Stimulated activated CD8-positive, alpha-beta memory T cell treated with anti-CD3 and anti-CD28 coated beads, Interleukin-15, amount 100 ng/mL, for 24 hours (primary cell): ENCODE data around the gene SLC6A15.

Experiments used
- DNase-seq: peaks from one replicate; pipeline ENCODE4 v3.0.0-alpha.2; 2020; ENCODE audit warnings: low read depth

Gene SLC6A15

GRCh38 chr12:84874825-84875139 is 37.8 kb downstream of the SLC6A15 start:
- no peak for DNase-seq

DNA sequence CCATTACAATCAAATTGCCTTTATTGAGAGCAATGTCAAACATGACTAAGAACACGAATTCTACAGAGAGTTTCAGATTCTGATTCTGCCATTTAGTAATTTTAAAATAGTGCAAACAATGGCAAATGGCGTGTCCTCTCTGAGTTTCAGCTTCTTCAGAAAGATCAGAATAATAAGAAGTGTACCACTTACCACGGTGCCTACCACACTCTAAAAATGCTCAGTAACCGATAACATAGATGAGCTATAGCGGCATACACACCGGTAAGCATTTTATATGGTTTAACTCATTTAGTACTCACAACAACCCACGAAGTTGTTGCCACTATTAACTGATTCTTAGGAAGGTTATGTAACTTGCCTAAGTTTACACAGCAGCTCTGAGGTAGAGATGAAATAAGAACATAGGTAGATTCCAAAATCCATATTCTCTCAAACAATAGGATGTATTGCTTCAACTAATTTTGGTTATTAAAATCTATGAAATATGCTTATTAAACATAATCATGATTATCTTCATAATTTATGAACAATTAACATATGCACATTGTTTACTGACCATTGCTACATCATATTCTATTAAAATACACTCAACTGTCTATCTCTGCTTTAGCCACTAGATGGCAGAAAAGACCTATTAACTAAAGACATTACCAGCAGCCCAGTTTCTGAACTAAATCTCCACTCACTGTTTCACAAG is 38.3 kb downstream of the SLC6A15 start:
- no peak for DNase-seq

GRCh38 chr12:84862186-84862585 is 50.4 kb downstream of the SLC6A15 start:
- DNase-seq: no peak

GRCh38 chr12:84860718-84861117 is 51.9 kb downstream of the SLC6A15 start:
- no peak for DNase-seq

GRCh38 chr12:84858796-84859195 is 53.8 kb downstream of the SLC6A15 start:
- DNase-seq: no peak

- no peak for DNase-seq
Observed at GRCh38 chr12:84857525-84858208, 54.9 kb downstream of the SLC6A15 start.

DNA sequence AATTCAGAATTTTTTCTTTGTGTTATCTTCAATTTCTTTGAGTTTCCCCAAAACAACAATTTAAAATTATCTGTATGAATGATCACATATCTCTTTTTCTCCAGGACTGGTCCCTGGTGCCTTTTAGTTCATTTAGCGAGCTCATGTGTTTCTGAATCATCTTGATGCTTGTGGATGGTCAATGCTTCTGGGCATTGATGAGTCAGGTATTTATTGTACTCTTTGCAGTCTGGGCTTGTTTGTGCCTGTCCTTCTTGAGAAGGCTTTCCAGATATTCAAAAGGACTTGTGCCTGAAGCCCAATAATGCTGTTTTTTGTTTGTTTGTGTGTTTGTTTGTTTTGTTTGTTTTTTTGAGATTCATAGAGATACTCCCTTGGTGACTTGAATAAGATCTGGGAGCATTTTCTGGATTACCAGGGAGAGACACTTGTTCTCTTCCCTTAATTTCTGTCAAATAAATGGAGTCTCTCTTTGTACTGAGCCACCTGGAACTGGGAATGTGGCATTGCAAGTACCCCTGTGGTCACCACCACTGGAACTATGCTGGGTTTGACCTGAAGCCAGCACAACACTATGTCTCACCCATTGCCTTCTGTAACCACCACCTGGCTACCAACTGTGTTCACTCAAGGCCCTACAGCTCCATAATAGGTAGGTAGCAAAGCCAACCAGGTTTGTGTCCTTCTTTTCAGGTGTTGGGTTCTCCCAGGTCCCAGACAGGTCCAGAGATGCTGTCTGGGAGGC is 56.3 kb downstream of the SLC6A15 start:
- no peak for DNase-seq

DNA sequence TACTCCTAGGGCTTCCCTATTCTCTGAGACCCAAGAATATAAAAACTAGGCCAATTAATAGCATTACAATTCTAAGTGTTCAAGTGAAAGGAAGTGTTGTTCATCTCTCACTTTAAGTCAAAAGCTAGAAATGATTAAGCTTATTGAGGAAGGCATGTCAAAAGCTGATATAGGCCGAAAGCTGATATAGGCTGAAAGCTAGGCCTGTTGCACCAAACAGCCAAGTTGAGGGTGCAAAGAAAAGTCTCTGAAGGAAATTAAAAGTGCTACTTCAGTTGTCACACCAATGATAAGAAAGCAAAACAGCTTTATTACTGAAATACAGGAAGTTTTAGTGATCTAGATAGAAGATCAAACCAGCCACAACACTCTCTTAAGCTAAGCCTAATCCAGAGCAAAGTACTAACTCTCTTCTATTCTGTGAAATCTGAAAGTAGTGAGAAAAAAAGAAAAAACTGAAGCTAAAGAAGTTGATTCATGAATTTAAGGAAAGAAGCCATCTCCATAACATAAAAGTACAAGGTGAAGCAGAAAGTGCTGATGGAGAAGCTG is 68.9 kb downstream of the SLC6A15 start:
- DNase-seq: no peak

- DNase-seq: no peak
Observed at GRCh38 chr12:84842406-84843013, 70.1 kb downstream of the SLC6A15 start.

DNA sequence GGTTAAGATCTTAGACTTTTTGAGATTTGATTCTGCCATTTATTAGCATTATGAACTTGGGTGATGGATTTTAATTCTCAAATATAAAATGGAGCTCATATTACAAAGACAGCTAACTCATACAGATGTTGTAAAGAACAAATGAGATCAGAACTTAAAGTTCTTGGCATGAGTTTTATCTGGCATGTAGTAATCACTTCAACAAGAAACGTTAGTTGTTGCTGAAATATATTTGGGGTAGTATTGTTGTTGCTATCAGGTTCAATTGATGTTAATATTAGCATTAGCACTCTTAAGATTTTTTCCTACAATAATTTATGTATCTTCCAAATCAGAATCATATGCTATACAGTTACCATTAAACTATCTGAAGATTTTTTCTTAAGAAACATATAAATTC is 71.0 kb downstream of the SLC6A15 start:
- DNase-seq: no peak

- DNase-seq: no peak
Observed at GRCh38 chr12:84840356-84840755, 72.2 kb downstream of the SLC6A15 start.

DNA sequence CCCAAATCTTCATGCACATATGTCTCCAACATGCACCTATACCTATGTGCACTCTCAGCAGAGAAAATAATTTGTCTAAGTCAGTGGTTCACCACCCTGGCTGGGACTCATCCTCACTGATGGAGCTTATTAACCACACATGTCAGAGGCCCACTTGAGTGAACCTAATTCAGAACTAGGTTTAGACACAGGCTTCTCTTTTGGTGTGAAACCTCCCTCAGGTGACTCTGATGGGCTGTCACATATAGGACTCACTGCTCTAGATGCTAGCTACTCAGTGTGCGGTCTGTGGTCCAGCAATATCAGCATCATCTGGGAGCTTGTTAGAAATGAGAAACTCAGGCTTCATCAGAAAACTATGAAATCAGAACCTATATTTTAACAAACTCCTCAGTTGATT is 85.7 kb downstream of the SLC6A15 start:
- DNase-seq: no peak

GRCh38 chr12:84825149-84825548 is 87.5 kb downstream of the SLC6A15 start:
- DNase-seq: no peak

GRCh38 chr12:84822525-84822924 is 90.1 kb downstream of the SLC6A15 start:
- no peak for DNase-seq

GRCh38 chr12:84816916-84817695 is 95.5 kb downstream of the SLC6A15 start:
- no peak for DNase-seq

DNA sequence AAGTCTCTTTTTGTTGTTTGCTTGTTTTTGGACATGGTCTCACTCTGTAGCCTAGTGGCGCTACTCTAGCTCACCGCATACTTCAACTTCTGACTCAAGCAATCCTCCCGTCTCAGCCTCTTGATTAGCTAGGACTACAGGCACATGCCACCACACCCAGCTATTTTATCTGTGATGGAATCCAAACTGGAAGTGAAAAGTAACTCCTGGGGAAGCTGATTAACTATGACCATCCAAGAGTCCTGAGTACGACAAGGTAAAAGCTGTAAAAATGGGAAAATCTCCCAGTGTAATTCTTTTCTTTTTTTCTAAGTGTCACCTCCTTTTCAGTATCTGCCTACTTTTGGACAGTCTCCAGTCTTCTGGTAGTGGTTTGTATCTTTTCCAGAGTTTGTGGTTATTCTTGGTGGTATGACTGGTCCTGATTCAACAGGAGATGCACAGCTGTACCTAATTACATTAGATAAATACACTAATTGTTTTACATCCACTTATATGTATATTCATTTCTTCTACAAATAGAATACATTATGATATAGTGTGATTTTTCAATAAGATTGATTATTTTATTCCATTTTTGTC is 97.8 kb downstream of the SLC6A15 start:
- DNase-seq: no peak

- DNase-seq: no peak
Observed at GRCh38 chr12:84813780-84814663, 98.6 kb downstream of the SLC6A15 start.

GRCh38 chr12:84811291-84811690 is 101.3 kb downstream of the SLC6A15 start:
- DNase-seq: no peak

DNA sequence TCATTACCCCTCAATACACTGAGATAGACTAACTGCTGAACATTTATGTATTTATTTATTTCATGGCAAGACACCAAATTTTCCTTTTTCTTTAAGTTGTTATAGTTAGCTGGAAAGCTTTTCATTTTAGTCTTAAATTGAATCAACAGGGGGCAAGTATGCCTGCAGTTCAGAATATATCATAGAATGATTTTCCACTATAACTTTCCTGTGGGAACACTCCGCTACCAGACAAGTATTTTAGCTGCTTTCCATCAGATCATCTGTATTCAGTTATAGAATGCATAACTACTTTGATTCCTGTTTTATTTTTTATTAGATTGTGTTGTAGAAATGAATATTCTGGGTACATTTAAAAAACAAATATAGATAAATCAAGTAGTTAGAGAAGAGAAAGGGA is 102.0 kb downstream of the SLC6A15 start:
- no peak for DNase-seq
